ENCODE measurements around the gene SLC35D1.

Gene SLC35D1

DNA sequence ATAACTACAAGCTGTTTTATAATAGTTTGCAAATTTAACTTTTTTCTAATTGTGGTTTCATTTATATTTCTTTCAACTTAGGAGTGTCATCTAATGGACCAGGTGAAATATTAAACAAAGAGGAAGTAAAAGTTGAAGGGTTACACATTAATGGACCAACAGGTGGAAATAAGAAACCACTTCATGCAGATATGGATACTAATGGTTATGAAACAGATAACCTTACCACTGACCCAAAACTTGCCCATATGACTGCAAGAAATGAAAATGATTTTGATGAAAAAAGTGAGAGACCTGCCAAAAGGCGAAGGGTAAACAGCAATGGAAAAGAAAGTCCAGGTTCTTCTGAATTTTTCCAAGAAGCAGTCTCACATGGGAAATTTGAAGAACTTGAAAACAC lies 69.5 kb downstream of the SLC35D1 start:
- Histone ChIP-seq H3K9ac (ENCODE audit: low read depth, low read length, poor library complexity, severe bottlenecking) (no peak overlapping the region), H3K9me3 (ENCODE audit: insufficient read depth, low read depth, low read length) (no peaks in the 10 kb centered on the region), H3K4me2 (ENCODE audit: low read depth, low read length, poor library complexity, severe bottlenecking) (no peak overlapping the region), H3K9me2 (replicated peaks; ENCODE audit: low read depth, low read length) (no peaks in the 10 kb centered on the region), H2AFZ (ENCODE audit: low read length) (no peak overlapping the region), H3K79me2 (ENCODE audit: insufficient read depth, low read length) (no peaks in the 10 kb centered on the region), H3K27me3 (ENCODE audit: insufficient read depth, low read length, poor library complexity, severe bottlenecking) (no peaks in the 10 kb centered on the region), H3K4me1 (ENCODE audit: insufficient read depth, low read length, poor library complexity, severe bottlenecking) (no peaks in the 10 kb centered on the region), H3F3A (ENCODE audit: low read depth) (no peaks in the 10 kb centered on the region), H4K20me1 (ENCODE audit: insufficient read depth, low read length, poor library complexity, severe bottlenecking) (no peaks in the 10 kb centered on the region), H3K36me3 (ENCODE audit: insufficient read depth, low read length) (peaks cover 77% of the 10 kb centered on the region), H3K4me3 (ENCODE audit: low read length, poor library complexity, severe bottlenecking) (no peak overlapping the region)
- TF ChIP-seq, protein P1, sequence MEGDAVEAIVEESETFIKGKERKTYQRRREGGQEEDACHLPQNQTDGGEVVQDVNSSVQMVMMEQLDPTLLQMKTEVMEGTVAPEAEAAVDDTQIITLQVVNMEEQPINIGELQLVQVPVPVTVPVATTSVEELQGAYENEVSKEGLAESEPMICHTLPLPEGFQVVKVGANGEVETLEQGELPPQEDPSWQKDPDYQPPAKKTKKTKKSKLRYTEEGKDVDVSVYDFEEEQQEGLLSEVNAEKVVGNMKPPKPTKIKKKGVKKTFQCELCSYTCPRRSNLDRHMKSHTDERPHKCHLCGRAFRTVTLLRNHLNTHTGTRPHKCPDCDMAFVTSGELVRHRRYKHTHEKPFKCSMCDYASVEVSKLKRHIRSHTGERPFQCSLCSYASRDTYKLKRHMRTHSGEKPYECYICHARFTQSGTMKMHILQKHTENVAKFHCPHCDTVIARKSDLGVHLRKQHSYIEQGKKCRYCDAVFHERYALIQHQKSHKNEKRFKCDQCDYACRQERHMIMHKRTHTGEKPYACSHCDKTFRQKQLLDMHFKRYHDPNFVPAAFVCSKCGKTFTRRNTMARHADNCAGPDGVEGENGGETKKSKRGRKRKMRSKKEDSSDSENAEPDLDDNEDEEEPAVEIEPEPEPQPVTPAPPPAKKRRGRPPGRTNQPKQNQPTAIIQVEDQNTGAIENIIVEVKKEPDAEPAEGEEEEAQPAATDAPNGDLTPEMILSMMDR (conservative IDR thresholded peaks at IDR 0.05; ENCODE audit: low read length): no peak
- TF ChIP-seq EZH2phosphoT487 (IDR thresholded peaks at IDR 0.05; ENCODE audit: borderline replicate concordance): no peak

DNA sequence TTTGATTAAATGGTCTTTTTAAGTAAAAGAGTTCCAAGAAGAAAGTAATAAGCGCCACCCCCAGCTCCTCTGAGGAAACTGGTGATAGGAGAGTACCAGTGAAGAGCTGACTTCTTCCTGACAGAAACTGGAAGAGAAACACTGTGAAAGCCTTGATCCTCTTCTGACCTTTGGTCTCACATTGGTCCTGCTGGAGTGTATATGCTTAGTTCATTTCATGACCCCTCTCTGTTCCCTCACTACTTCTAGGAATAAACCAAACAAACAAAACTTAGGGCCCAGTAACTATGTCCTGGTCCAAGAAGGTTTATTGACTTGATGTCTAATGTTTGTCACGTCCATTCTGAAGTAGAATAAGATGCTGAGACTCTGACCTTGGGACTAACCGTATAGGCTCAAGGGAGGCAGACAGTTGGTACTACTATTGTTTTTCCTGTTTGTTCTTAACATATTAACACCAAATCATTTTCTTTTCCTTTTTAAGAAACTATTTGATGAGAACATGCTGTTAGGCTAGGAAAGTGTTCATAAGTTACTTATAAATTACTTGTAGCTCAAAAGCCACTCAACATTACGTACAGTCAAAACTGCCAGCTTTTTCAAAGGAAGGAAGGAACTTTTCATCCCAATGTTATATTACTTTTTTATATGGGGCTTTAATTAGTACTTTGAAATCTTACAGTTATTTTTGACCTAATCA lies 71.2 kb downstream of the SLC35D1 start:
- H2AFZ ChIP-seq (ENCODE audit: low read length): no peak overlapping the region
- no peak overlapping the region for H3K4me2 ChIP-seq (ENCODE audit: low read depth, low read length, poor library complexity, severe bottlenecking)
- H3K4me1 ChIP-seq (ENCODE audit: insufficient read depth, low read length, poor library complexity, severe bottlenecking): no peaks in the 10 kb centered on the region
- no peaks in the 10 kb centered on the region for H3K27me3 ChIP-seq (ENCODE audit: insufficient read depth, low read length, poor library complexity, severe bottlenecking)
- peaks cover 85% of the 10 kb centered on the region for H3K36me3 ChIP-seq (ENCODE audit: insufficient read depth, low read length)
- no peaks in the 10 kb centered on the region for H3K9me3 ChIP-seq (ENCODE audit: insufficient read depth, low read depth, low read length)
- H3K79me2 ChIP-seq (ENCODE audit: insufficient read depth, low read length): no peaks in the 10 kb centered on the region
- no peaks in the 10 kb centered on the region for H3F3A ChIP-seq (ENCODE audit: low read depth)
- no peaks in the 10 kb centered on the region for H3K9me2 ChIP-seq (replicated peaks; ENCODE audit: low read depth, low read length)
- no peak overlapping the region for H3K9ac ChIP-seq (ENCODE audit: low read depth, low read length, poor library complexity, severe bottlenecking)
- no peak overlapping the region for H3K4me3 ChIP-seq (ENCODE audit: low read length, poor library complexity, severe bottlenecking)
- no peaks in the 10 kb centered on the region for H4K20me1 ChIP-seq (ENCODE audit: insufficient read depth, low read length, poor library complexity, severe bottlenecking)
- TF ChIP-seq EZH2phosphoT487 (IDR thresholded peaks at IDR 0.05; ENCODE audit: borderline replicate concordance): no peak
- TF ChIP-seq, protein P1 (conservative IDR thresholded peaks at IDR 0.05; ENCODE audit: low read length): no peak

DNA sequence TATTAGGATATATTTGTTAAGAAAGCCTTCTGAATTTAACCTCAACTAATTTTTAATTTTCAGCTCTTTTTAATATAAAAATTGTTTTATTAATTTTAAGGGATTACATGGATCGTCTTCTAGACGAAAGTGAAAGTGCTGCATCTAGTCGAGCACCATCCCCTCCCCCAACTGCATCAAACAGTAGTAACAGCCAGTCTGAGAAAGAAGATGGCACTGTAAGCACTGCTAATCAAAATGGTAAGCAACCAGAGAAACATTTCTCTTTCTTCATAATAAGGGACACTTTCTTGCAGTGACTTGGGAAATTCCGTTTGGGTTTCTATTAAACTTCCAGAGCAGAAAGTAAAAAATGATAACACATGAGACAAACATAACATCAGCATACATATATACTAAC lies 72.3 kb downstream of the SLC35D1 start:
- peaks cover 87% of the 10 kb centered on the region for H3K36me3 ChIP-seq (ENCODE audit: insufficient read depth, low read length)
- no peaks in the 10 kb centered on the region for H3K9me3 ChIP-seq (ENCODE audit: insufficient read depth, low read depth, low read length)
- peak overlapping the region; percentile 50 for H3K4me2 ChIP-seq (ENCODE audit: low read depth, low read length, poor library complexity, severe bottlenecking)
- peak overlapping the region; percentile 45 for H3K9ac ChIP-seq (ENCODE audit: low read depth, low read length, poor library complexity, severe bottlenecking)
- no peaks in the 10 kb centered on the region for H3K79me2 ChIP-seq (ENCODE audit: insufficient read depth, low read length)
- H4K20me1 ChIP-seq (ENCODE audit: insufficient read depth, low read length, poor library complexity, severe bottlenecking): no peaks in the 10 kb centered on the region
- no peaks in the 10 kb centered on the region for H3K4me1 ChIP-seq (ENCODE audit: insufficient read depth, low read length, poor library complexity, severe bottlenecking)
- H2AFZ ChIP-seq (ENCODE audit: low read length): no peak overlapping the region
- H3K4me3 ChIP-seq (ENCODE audit: low read length, poor library complexity, severe bottlenecking): peak overlapping the region; percentile 63
- H3K9me2 ChIP-seq (replicated peaks; ENCODE audit: low read depth, low read length): no peaks in the 10 kb centered on the region
- TF ChIP-seq, protein P1 (conservative IDR thresholded peaks at IDR 0.05; ENCODE audit: low read length): no peak
- TF ChIP-seq EZH2phosphoT487 (IDR thresholded peaks at IDR 0.05; ENCODE audit: borderline replicate concordance): no peak
- H3F3A ChIP-seq (ENCODE audit: low read depth): no peaks in the 10 kb centered on the region
- no peaks in the 10 kb centered on the region for H3K27me3 ChIP-seq (ENCODE audit: insufficient read depth, low read length, poor library complexity, severe bottlenecking)

All from Loucy (cell line).